ENCODE data around the gene BRD9.

DNA sequence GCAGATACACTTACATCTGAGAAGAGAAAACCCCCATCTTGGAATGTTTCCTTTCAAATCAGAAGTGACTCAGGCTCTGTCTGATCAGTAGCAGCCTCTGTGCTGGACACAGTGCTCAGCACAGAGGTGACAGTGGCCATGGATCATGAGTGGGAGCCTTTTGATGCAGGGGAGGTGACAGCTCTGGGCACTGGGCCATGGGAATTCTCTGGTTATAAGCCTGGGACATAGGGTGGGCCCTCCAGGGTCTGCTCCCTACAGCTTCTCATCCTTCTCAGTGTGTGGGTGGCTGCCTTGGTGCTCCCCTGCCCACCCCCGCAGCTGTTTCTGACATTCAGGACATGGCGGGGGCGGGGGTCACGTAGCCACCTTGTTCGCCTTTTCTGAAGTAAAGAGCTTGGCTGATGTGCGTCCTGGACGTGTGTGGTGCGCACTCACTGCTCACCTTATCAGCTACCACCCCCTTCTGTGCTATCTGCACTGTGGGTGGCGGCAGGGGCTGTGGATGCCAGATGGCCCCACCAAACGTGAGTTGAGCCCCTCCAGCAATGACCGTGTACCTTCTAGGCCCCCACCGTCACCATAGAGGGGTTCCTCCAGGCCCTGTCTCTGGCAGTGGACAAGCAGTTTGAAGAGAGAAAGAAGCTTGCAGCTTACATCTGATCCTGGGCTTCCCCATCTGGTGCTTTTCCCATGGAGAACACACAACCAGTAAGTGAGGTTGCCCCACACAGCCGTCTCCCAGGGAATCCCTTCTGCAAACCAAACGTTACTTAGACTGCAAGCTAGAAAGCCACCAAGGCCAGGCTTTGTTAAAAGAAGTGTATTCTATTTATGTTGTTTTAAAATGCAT, 24.1 kb upstream of the BRD9 start:
- TF ChIP-seq, protein P1, sequence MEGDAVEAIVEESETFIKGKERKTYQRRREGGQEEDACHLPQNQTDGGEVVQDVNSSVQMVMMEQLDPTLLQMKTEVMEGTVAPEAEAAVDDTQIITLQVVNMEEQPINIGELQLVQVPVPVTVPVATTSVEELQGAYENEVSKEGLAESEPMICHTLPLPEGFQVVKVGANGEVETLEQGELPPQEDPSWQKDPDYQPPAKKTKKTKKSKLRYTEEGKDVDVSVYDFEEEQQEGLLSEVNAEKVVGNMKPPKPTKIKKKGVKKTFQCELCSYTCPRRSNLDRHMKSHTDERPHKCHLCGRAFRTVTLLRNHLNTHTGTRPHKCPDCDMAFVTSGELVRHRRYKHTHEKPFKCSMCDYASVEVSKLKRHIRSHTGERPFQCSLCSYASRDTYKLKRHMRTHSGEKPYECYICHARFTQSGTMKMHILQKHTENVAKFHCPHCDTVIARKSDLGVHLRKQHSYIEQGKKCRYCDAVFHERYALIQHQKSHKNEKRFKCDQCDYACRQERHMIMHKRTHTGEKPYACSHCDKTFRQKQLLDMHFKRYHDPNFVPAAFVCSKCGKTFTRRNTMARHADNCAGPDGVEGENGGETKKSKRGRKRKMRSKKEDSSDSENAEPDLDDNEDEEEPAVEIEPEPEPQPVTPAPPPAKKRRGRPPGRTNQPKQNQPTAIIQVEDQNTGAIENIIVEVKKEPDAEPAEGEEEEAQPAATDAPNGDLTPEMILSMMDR (IDR thresholded peaks at IDR 0.05; ENCODE audit: low read length), result no peak
- TF ChIP-seq EZH2 (IDR thresholded peaks at IDR 0.05; ENCODE audit: borderline replicate concordance, low read length), result no peak
